Left ventricle myocardium superior (tissue), 1 donor: ENCODE data around the gene RRAS2. TPM values are rescaled to one million over a fixed set of nuclear protein-coding genes. Genes with fewer than 3 reads are reported as not detected.
"Not testable (repeated sequence)": the region's sequence is repeated elsewhere in the genome, so short reads cannot be mapped to it uniquely, and the experiment has no call there.

ENCODE experiments used
- ATAC-seq: fragments of 200-7000 bp; cut with Tn5 transposase; one replicate; pipeline ENCODE4 v1.9.1; 2020; ENCODE audit warnings: mild to moderate bottlenecking, moderate library complexity
- DNase-seq: peaks from one replicate; pipeline ENCODE4 v3.0.0-alpha.2; 2020
- intact Hi-C: fragments of 100-400 bp; cut with micrococcal nuclease; formaldehyde crosslinking; loops from one replicate; pipeline ENCODE4 v1.11.0; 2022
- total RNA-seq: library from RNA; stranded (reverse); fragmentation: NEBNext Ultra II Directional; extraction: Animal tissue kit (Norgen Biotek cat#: 25700); gene quantifications from one replicate; pipeline ENCODE4 v1.2.1, GENCODE V29; 2021
- donor health status: DM: no; HTN: yes; CAD: no; lungs with severe emphysema.

RRAS2 gene
- total RNA-seq, 1 donor from 2014 or later, result 30.6 TPM

DNA sequence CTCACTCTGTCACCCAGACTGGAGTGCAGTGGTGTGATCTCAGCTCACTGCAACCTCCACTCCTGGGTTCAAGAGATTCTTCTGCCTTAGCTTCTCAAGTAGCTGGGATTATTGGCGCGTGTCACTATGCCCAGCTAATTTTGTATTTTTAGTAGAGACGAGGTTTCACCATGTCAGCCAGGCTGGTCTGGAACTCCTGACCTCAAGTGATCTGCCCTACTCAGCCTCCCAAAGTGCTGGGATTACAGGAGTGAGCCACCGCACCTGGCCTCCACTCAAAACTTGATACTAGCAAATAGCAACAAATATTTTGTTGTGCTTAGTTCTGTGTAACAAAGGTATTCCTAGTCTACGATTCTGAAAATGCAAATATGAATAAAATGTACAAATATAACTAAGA, 14.0 kb downstream of the RRAS2 start:
- intact Hi-C loops, ATAC-seq, DNase-seq: not testable (repeated sequence)

DNA sequence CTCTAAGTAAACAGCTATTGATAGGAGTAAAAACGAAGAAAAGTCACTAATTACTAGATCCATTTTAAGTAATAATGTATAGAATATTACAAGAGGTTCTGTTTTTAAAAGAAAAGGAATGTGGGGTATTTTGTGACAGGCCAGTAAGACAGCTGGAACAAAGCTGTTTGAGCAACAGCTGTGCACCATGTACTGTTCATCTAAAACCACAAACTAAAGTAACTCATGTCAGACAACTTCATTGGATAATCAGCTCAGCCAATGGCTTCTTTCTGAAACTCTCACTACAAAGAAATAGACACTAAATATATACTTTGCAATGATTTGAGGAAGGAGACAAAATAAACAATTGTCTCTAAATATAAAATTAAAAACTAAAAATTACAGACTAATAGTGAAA, 16.1 kb downstream of the RRAS2 start:
- ATAC-seq, result no peak
- no peak for DNase-seq
- intact Hi-C loops, result no loop called here

DNA sequence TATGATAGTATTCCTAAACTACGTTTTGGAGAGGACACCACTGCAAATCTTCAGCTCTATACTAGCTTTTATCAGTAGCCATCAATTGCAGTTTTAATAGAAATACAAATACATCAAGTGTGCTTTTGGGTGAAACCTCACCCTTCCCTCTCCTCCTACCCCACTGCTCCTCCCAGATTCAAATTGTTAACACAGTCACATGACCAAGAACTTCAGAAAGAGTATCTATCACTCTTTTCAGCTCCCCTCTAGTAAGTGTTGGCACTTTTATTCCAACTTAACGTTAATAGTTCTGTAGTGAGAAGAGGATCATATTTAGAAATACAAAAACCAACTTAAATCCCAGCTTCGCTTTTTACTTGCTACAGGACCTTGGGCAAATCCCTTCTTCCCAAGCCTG, 17.0 kb downstream of the RRAS2 start:
- ATAC-seq (no peak), DNase-seq (no peak)
- intact Hi-C loops, result no loop called here

DNA sequence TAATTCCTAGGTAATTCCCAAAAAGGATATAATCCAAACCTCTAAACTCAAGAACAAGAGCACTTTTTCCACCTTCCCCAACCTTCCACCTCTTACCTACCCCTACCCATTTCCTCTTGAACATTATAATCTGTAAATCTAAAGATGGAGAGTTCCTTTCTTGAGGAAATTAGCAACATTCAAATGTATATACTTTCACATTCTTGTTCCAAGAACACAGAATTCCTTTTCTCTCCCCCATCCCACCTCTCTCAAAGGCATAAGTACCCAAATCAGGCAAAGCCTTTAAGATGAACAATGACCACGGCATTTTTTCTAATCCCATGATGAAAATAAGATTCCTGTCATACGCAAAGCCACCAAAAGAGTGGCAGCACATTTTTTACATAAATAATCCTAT, 18.3 kb downstream of the RRAS2 start:
- intact Hi-C loops, result no loop called here

DNA sequence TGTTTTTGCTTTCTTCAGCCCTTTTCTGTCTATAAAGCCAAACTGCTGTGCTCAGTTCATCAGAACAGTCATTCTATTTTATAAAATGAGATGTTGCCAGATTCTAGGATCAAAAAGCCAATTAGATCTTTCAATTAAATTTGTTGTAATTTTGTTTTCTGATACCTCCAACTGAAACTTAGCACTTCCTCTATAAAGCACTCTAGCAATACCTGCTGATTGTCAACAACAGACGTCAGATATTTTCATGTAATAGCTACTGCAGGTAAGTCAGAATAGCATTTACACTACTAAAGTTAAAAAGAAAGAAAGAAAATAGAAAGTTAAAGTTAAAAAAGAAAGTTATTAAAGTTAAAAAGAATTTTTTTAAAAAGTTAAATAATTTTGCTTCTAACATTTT, 19.6 kb downstream of the RRAS2 start:
- intact Hi-C loops, result no loop called here
- DNase-seq (no peak), ATAC-seq (no peak)

More for the DNA sequence above, 18.3 kb downstream of the RRAS2 start:
- DNase-seq (no peak), ATAC-seq (no peak)

DNA sequence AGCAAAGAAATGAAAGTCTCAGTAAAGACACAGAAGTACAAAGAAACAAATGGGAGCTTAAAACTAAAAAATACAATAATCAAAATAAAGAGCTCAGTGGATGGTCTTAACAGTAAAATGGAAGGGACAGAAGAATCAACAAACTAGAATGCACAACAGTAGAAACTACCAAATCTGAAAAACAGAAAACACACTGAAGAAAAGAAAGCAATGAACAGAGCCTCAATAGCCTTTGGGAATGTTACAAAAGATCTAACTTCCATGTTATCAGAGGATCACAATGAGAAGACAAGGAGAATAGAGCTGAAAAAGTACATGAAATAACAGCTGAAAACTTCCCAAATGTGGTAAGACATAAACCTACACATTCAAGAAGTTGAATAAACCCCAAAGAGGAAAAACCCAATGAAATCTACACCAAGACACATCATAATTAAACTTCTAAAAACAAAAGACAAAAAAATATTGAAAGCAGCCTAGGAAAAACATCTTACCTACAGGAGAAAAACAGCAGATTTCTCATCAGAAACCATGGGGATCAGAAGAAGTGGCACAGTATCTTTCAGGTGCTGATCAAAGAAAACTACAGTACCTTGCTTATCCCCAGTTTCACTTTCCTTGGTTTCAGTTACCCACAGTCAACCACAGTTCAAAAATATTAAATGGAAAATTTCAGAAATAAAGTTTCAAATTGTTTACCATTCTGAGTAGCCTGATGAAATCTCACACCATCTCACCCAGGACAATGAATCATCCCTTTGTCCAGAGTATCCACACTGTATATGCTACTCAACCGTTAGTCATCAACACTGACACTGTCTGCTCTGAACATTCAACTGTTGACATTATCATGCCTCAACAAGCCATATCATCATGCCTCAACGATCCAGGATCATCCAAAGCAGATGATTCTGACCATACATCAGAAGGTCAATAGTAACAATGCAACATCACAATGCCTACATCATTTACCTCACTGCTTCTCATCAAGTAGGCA, 22.2 kb downstream of the RRAS2 start:
- intact Hi-C loops, result no loop called here
- no peak for ATAC-seq
- DNase-seq, result no peak

DNA sequence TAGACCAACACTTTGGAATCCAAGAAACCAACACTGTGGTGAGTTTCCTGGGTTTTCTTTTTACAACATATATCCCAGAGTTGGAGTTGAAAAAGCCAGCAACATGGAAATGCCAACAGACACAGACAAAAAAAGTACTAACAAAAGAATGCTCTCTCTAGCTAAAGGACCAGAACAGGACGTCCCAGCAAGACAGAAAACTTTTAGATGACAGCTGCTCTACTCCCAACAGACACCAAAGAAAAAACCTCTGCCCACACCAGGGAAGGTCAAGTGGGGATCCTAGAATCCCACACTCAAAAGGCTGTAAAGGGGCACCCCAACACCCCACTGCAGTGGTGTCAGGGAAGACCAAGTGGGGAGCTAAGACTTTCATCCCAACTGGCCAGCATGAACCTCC, 23.3 kb downstream of the RRAS2 start:
- DNase-seq (no peak), ATAC-seq (peak; percentile 68)
- intact Hi-C loops, result no loop called here

DNA sequence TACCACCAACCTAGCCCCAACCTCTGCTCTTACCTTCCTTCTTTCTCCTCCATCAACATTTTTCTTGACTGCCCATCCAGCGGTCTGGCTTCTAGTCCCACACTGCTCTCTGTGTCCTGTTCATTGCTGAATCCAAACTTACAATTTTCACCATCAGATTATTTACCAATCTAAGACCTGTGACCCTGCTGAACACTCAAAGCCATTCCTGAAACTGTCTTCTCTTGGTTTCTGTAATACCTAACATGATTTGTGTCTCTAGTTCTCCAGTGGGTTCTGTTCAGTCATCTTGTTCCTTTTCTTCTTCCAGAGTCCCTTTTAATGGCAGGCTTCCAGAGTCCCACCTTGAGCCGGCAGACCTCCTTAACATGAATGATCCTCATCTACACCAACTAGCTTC, 24.1 kb downstream of the RRAS2 start:
- DNase-seq (no peak), ATAC-seq (no peak)
- intact Hi-C loops, result no loop called here

DNA sequence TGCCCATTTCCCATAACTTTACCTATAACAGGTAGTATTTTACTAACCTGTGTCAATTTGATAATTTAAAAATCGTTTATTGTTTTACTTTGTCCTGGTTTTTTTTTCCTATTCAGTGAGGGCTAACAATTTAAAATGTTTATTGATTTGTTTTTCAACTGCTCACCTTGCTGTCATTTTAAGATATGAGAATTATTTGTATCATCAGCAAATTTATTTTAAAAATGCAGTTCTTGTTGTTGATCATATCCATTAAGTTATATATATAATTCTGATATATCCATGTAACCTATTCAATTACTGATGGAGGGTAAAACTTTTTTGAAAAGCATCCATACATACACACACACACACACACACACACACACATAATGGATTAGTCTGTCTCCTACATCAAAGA, 24.8 kb downstream of the RRAS2 start:
- intact Hi-C loops, result no loop called here
- no peak for DNase-seq
- no peak for ATAC-seq

DNA sequence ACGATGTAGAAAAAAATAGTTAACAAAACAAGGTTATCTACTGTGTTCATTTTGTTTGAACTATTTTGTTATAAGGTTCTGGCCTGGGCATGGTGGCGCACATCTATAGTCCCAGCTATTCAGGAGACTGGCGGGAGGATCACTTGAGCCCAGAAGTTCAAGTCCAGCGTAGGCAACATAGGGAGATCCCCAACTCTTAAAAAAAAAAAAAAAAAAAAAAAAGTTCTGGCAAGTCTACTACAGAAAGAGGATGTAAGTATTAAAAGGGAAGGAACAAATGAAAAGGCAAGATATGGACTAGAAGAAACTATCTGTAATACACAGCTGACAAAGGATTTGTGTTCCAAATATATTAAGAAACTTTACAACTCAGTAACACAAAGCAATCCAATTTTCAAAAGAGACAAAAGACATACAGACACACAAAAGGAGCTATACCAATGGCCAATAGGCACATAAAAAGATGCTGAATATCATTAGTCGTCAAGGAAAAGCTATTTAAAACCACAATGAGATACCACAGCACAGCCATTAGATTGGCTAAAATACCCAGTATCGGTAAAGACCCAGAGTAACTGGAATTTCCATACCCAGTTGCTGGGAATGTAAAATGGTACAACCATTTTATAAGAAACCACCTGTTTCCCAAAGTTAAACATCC, 27.4 kb downstream of the RRAS2 start:
- DNase-seq, result no peak
- ATAC-seq, result no peak
- intact Hi-C loops, result no loop called here

DNA sequence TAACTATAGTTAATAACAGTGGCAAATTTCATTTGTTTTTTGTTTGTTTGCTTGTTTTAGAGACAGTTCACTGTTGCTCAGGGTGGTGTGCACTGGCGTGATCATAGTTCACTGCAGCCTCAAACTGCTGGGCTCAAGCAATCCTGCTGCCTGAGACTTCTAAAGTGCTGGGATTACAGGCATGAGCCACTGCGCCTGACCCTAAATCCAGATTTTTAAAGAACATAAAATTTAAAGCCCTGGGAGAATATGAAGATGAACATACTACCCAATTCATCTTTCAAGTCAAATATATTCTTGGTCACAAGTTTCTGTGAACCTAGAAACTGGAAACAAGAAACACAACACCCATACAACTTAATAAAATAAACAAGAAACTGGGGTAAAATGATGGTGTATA, 28.1 kb downstream of the RRAS2 start:
- ATAC-seq, result no peak
- intact Hi-C loops, result no loop called here
- no peak for DNase-seq

DNA sequence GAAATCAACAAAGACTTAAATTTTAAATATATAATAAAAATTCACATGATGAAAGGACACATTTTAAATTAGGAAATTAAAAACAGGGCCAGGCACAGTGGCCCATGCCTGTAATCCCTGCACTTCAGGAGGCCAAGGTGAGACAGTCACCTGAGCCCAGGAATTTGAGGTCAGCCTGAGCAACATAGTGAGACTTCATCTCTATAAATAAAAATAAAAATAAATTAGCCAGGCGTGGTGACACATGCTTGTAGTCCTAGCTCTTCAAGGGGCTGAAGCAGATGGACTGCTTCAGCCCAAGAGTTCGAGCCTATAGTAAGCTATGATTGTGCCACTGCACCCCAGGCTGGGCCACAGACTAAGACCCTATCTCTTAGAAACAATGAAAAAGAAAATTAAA, 29.3 kb downstream of the RRAS2 start:
- DNase-seq (no peak), ATAC-seq (no peak)
- intact Hi-C loops, result no loop called here

DNA sequence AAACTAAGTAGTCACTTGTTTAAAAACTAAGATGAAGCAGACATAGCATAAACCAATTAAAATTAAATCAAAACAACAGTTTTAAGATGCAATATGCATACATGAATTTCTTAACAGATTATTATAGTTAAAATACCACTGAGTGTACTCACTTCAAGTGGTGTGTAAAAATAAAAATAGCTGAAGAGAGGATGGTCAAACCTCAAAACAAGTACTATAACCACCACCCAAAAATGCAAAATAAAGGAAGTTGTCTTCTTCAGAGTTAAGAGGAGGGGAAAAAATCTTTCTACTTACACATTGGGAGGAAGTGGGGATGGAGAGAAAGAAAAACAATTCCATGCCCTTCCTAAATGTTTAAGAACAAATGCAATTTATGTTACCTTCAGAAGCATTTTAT, 31.9 kb downstream of the RRAS2 start:
- no peak for DNase-seq

DNA sequence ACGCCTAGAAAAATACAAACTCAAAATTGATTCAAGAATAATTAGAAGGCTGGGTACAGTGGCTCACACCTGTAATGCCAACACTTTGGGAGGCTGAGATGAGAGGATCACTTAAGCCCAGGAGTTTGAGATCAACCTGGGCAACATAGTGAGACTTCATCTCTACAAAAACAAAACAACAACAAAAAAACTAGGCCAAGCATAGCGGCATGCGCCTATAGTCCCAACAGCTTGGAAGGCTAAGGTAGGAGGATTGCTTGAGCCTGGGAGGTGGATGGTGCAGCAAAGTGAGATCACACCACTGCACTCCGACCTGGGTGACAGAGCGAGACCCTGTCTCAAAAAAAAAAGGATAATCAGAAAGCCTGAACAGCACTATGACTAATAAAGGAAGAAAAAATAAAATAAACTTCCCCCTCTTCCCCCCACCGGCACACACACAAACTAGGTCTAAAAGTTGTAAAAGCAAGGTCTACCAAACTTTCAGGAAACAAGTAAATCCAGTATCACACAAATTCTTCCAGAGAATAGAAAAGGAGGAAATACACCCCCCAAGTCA, 35.8 kb downstream of the RRAS2 start:
- no peak for ATAC-seq
- no peak for DNase-seq
- intact Hi-C loops, result no loop called here

More for the DNA sequence above, 31.9 kb downstream of the RRAS2 start:
- ATAC-seq, result no peak
- intact Hi-C loops, result no loop called here

DNA sequence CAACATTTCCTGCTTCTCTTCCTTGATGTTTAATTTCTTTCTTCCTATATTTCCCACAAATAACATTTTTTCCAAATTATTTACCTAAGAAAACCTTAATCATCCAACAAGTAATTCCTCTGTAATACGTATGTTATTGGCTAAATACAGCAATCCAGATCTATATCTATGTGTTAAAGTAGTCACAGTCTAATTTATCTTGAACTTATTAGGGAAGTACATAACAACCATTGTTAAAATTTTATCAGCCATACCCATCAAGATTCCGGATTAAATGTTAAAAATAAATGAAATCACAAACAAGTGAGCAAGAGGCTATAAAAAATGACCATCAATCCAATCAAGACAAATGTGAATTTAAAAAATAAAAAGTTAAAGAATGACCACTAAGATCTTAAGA, 36.5 kb downstream of the RRAS2 start:
- intact Hi-C loops, result no loop called here
- DNase-seq (no peak), ATAC-seq (no peak)

DNA sequence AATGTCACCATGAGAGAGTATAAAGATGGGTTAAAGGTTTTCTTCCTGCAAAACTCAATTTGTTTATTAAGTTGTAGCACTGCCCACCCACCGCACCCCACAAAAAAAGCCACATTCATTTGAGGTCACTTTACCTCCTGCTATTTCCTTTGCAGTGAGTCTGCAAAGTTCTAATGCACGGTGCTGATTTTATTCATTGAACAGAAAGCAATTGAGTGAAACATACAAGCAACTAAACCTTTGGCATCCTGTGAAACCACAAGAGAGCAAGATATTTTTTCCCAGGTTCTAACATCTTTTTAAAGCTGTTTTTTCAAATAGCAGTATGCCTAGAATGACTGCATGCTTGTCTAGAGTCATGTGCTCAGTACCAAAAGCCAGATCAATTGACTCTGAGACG, 39.0 kb downstream of the RRAS2 start:
- ATAC-seq (no peak), DNase-seq (no peak)
- intact Hi-C loops, result no loop called here

DNA sequence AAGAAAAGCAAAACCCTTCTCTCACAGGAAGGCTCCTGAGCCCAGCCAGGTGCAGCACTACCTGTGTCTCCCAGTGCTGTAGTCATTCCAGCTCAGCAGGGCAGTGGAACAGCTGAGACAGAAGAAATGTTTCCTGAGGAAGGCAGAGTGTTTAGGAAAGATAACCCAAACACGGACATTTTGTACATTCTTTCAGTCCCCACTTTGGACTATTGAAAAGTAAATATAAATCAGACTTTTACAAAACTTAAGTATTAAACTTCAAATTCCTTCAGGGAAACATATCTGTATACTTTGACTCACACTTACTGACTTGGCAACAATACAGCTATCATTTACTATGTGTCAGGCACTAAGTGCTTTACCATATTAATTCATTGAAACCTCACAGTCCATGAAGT, 40.4 kb downstream of the RRAS2 start:
- ATAC-seq, result peak; percentile 24
- intact Hi-C loops, result no loop called here
- DNase-seq, result no peak

DNA sequence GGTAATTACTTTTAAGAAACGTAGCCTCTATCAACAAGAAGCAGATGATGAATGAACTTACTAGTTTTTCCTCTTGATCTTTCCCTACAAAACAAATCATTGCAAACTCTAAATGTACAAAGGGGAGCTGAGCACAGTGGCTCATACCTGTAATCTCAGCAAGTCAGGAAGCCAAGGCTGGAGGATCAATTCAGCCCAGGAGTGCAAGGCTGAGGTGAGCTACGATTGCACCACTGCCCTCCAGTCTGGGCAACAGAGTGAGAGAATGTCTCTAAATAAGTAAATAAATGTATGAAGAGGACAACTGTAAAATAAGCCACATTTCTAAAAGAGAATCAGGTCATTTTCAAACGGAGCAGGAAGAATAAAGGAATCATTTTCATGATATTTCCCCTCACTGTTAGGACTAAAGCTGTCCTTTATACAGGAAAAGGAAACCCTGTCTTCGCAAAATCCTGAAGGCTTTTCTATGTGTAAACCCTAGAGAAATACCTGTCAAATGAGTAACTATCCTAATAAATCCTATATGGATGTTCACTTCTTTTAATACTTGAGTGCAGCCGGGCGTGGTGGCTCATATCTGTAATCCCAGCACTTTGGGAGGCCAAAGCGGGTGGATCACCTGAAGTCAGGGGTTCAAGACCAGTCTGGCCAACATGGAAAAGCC, 41.2 kb downstream of the RRAS2 start:
- DNase-seq (no peak), ATAC-seq (no peak)
- intact Hi-C loops, result no loop called here

DNA sequence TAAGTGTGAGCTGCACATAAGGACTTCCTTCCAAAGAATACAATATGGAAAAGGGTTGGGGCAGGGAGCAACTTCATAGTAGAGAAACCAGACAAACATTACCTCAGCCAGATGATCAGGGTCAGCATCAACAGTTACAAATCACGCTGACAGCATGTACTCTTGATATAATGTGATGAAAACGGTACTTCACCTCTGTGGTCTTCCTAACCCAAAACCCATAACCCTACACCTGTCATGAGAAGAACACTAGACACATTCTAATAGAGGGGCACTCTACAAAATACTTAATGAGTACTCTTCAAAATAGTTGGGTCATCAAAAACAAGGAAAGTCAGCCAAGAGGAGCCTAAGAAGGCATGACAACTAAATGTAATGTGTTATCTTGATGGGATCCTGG, 43.9 kb downstream of the RRAS2 start:
- intact Hi-C loops, result no loop called here
- ATAC-seq (no peak), DNase-seq (no peak)

DNA sequence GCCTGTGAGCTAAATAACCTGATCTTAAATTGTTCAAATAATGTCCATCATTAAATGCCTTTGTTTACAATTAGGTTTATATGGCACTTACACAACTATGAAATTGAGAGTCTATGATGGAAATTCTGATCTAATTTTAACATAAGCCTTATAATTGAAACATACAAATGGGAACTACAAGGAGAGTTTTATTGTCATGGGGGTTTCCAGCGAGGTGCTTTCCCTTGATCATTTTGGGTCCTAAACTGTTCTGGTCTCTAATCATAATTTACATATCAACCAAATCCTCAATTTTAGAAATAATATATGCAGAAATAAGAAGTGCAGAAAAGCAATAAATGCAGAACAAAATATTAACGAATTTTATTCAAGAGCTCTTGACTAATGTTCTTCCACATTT, 44.9 kb downstream of the RRAS2 start:
- DNase-seq, result no peak

More for the DNA sequence above, 44.9 kb downstream of the RRAS2 start:
- no peak for ATAC-seq
- intact Hi-C loops, result no loop called here
